ENCODE results near the gene RPL19.

The RPL19 gene

DNA sequence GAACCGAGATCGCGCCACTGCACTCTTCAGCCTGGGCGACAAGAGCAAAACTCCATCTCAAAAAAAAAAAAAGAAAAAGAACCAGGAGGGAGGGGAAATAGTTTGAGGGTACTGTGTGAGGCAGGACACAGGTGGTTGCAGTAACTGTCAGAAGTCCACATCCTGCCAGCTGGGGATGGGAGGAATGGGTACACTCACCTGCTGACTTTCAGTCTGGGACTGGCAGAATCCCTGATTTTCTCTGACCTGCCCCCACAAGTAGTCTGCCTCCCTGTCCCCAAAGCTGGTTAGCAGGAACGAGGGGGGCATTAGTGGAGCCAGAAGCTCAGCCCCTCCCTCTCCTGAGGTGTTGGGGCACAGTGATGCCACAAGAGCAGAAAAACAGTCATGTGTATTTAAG lies 27.0 kb upstream of the RPL19 start:
- no peak for DNase-seq (ENCODE audit: low read depth, low spot score)

GRCh38 chr17:39173526-39174274 lies 26.4 kb upstream of the RPL19 start:
- DNase-seq (ENCODE audit: low read depth, low spot score): no peak

DNA sequence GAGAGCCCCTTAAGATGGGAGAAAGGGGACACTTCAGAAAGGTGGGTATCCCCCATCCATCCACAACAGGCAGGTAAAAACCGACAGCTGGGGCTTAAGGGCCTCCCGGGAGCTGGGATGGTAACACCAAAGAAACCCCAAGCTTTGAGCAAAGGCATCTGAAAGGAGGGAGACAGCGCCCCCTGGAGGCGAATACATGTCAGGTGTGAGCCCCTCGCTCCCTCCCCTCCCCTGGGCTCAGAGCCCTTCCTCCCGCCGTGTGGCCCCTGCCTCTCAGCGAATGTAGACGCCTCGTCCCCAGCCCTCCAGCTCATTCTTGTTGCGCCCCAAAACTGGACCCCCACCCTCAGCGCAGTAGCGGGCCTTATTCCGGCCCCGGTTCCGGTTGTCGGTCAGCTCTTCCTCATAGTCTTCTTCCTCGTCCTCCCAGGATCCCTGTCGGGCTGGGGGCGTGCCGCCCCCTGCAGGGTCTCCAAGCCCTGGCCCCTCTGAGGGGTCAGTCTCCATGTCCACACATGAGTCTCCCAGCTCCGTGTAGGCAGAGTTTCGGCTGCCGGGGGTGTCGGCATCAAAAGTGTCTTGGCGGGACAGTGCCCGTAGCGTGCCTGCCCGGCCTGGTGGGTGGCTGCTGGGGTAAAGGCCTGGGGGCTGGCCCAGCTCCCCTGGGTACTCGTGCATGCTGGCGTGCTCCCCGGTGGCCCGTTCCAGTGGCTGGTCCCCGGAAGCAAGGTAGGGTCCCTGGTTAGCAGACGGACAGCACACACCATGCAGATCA lies 25.0 kb upstream of the RPL19 start:
- DNase-seq (ENCODE audit: low read depth, low spot score): no peak

- no peak for DNase-seq (ENCODE audit: low read depth, low spot score)
Measured at GRCh38 chr17:39175695-39176093, 24.4 kb upstream of the RPL19 start.

DNA sequence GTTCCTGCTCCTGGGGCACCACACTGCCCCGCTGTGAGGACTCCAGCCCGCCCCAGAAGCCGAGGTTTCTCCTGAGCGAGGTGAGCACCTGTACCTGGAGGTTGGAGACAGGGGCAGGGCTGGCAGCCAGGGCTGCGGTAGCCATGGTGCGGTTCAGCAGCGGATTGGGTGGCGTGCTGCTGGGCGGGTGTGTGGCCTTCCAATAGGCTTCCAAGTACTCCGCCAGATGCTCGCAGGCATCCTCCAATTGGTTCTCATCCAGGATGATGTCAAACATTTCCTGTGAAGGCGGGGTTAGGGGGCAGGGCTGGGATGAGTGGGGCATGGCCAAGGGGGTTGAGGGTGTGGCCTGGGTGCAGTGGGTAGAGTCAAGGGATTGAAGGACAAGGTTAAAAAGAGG lies 22.8 kb upstream of the RPL19 start:
- no peak for DNase-seq (ENCODE audit: low read depth, low spot score)

GRCh38 chr17:39178536-39178935 lies 21.5 kb upstream of the RPL19 start:
- DNase-seq (ENCODE audit: low read depth, low spot score): no peak

DNA sequence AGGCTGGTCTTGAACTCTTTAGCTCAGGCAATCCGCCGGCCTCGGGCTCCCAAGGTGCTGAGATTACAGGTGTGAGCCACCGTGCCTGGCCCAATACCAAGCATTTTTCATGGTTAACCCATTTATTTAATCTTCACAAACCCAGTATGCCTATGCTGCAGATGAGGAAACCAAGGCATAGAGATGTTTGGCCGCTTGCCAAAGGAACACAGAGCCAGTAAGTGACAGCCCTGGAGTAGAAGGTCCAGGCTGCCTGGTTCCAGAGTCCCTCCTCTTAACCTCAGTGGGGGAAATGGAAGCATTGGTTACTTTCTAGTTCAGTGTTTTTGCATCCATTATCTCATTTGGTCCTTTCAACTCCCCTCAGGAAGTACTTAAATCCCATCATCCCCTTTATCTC lies 18.8 kb upstream of the RPL19 start:
- DNase-seq (ENCODE audit: low read depth, low spot score): no peak

DNA sequence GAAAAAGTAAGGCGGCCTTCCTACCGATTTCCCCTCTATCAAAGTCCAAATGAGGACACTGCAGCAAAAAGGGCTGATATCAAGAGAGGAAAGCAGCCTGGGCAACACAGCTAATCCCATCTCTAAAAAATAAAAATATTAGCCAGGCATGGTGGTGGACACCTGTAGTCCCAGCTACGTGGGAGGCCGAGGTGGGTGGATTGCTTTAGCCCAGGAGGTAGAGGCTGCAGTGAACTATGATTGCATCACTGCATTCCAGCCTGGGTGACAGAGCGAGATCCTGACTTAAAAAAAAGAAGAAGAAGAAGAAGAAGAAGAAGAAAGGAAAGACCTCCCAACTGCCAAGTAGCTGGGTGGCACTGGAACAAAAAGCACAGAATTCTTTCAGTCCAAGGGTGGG lies 17.0 kb upstream of the RPL19 start:
- no peak for DNase-seq (ENCODE audit: low read depth, low spot score)

GRCh38 chr17:39183720-39184119 lies 16.4 kb upstream of the RPL19 start:
- DNase-seq (ENCODE audit: low read depth, low spot score): no peak

GRCh38 chr17:39186481-39187002 lies 13.5 kb upstream of the RPL19 start:
- DNase-seq (ENCODE audit: low read depth, low spot score): no peak

DNA sequence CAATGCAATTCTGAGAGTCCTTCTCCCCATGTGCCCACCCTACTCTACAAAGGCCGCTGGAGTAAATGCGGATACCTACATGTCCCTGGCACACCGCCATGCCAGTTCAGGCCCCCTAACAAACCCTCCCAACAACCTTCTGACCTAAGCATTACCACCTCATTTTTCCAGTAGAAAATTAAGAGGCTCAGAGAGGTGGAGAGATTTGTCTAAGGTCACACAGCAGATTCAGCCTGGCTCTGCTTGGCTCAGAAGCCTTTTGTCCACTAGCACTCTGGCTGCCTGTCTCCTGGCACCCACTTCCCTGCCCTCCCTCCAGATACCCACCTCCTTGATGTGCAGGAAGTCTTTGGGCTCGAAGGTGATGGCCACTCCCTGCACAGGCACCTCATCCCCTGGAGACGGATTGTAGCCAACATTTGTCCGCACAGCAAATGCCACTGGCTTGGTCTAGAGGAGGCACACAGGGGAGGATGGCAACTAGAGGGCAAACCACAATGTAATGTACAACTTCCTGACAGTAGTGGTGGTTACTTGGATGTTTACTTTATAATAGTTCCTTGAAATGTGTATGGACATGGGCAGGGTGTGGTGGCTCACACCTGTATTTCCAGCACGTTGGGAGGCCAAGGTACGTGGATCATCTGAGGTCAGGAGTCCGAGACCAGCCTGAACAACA lies 12.8 kb upstream of the RPL19 start:
- no peak for DNase-seq (ENCODE audit: low read depth, low spot score)

DNA sequence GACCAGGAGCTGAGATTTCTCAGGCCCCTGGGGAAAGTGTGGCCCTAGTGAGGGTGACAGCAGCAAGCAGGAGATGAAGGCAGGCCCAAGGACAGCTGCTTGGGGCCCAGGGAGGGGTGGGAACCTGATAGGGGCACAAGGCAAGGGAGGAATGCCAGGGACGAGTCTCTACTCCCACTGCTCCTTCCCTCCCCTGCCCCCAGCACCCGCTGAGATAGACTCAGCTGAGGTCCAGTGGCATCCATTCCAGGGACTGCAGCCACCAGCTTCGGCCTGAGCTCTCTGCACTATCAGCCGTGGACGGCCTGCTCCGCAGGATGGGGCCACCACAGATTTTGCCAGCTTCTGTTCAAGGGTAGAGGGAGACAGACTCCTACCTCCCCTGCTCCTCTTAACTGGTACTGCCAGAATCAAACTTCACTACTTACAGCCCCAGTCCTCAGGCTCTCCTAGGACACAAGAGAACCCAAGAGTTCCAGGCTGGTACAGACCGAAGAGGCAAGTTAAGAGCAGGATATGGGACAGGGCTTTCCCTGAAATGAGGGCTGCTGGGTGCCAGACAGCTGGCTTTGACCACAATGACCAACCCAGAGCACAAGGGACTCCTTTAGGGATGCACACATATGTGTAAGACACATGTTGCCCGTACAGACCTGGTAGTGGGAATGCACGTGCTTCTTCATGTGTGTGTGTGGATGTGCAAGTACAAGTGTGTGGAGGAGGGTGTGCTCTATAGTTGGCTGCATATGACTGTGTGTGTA lies 8.2 kb upstream of the RPL19 start:
- DNase-seq (ENCODE audit: low read depth, low spot score): no peak

DNA sequence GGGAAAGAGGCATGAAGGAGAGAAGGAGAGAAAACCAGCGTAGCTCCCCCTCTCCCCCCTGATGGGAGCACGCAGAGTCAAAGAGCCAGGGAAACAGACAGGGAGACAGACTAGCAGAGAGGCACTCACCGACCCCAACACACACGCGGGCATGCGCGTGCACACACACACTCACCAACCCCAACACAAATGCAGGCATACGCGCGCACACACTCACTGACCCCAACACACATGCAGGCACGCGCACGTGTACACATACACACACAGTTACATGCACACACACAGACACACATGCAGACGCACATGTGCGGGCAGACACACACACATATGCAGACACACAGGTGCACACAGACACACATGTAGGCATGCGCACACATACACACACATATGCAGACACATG lies 7.2 kb upstream of the RPL19 start:
- no peak for DNase-seq (ENCODE audit: low read depth, low spot score)

GRCh38 chr17:39193346-39193745 lies 6.7 kb upstream of the RPL19 start:
- DNase-seq (ENCODE audit: low read depth, low spot score): no peak

- no peak for DNase-seq (ENCODE audit: low read depth, low spot score)
Measured at GRCh38 chr17:39194089-39194984, 5.7 kb upstream of the RPL19 start.

DNA sequence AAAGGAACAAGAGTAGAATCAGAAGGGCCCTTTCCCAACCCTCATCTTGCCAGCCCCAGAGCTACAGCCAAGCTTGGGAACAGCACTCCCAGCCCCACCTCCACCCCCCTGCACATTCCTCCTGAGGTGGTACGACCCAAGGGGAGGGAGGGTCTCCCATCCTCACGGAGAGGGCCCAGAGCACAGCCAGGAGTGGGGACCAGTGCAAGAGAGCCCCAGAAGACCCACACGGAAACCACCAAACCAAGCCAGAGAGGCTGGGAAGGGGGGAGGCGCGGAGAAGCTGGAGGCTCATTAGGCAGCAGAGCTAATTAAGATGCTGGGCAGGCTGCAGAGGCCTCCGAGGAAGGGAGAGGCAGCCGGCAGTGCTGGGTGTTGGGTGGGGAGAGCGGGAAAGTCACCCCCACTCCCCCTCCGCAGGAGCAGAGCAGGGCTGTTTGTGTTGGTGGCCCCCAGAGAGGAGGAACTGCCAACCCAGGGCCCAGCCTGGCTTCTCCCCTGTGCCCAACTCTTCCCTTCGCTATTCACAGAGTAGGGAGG lies 5.0 kb upstream of the RPL19 start:
- DNase-seq (ENCODE audit: low read depth, low spot score): no peak

DNA sequence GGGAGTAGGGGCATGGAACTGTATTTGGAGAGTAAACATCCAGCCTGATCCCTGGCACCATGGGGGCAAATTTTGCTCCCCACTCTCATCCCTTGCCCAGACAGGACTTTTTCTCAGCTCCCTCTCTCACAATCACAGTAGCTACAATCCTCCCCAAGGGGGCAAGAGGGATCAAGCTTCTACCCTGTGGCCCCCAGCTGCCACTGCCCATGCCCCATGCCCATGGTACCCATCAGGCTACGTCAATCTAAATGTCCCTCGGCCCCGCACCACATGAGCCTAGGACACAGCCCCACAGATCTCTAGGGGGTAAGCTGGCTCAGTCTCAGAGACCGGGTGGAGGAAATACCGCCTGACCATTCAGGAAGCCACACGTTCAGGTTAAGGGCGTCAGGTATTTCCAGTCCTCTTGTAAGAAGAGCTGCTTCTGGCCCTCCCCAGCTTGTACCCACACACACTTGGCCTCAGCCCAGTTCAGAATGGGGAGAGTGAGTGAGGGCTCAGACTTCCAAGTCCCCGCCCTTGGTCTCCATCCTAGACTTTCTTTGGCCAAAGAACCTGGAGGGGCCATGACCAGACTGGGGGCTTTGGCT lies 4.4 kb upstream of the RPL19 start:
- DNase-seq (ENCODE audit: low read depth, low spot score): no peak

- no peak for DNase-seq (ENCODE audit: low read depth, low spot score)
Measured at GRCh38 chr17:39196241-39196807, 3.8 kb upstream of the RPL19 start.

DNA sequence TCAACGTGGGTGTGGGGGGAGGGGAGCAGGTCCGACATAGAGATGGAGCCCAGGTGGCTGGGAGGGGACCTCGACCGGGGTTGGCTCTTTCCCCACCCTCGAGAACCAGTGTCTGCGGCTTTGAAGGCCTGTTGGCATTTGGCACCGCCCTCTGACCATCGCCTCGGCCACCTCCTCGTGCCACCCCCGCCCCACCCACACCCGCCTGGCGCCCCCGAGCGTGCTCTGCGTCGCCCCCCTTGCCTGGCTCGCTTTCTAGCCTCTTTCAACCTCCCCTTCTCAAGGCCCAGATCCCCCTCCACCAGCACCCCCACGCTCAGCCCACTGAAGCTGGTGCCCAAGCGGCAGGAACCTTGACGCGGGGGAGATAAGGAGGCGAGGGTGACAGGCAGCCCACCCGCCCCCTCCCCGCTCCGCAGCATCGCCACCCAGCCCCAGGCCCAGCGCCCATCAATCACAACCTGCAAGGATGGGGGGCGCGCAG lies 3.2 kb upstream of the RPL19 start:
- DNase-seq (ENCODE audit: low read depth, low spot score): no peak
